H1 (cell line): ENCODE data around the gene WDR7. TPM values are rescaled to one million over a fixed set of nuclear protein-coding genes. Genes with fewer than 3 reads are reported as not detected.

ENCODE experiments used
- SP4 ChIP-seq: IDR thresholded peaks from 2 replicates; pipeline ENCODE4 v1.6.1; 2012; ENCODE audit warnings: low read length, inconsistent platforms
- polyA plus RNA-seq, 7 experiments: library from polyadenylated mRNA; depleted of rRNA in 3 of 7; stranded (reverse) in 5 of 7; unstranded in 2 of 7; fragments of >200 nt in 5 of 7; fragments of 200-250 nt in 2 of 7; gene quantifications; 1 replicate in 5 of 7; 2 replicates in 1 of 7; 4 replicates in 1 of 7; pipeline versions ENCODE4 v1.2.1 to v1.2.3, GENCODE V29; 2011 to 2013; ENCODE audit warnings: missing spikeins in 2 of 7, mixed read lengths in 2 of 7
- total RNA-seq: library from RNA; stranded (reverse); fragmentation: NEBNext Ultra II Directional; extraction: Animal tissue kit (Norgen Biotek cat#: 25700); gene quantifications from 2 replicates; pipeline ENCODE4 v1.2.1, GENCODE V29; 2021
- TF ChIP-seq, protein P1 (sequence below), 3 experiments: IDR thresholded peaks; 1 replicate in 2 of 3; 2 replicates in 1 of 3; pipeline versions ENCODE4 v1.5.1 to v1.6.1; 2011; ENCODE audit warnings: low read length in 3 of 3, mild to moderate bottlenecking in 3 of 3, inconsistent platforms in 2 of 3, low read depth in 1 of 3, moderate library complexity in 1 of 3; ENCODE audit not compliant: insufficient read depth in 1 of 3; ENCODE audit errors: control extremely low read depth in 1 of 3

The WDR7 gene
- total and polyA plus RNA-seq, 2 of the 8 experiments (the other 6 are each of a cell fraction or from before 2014, with no cell fraction given) = 5.5 to 15.2 TPM

DNA sequence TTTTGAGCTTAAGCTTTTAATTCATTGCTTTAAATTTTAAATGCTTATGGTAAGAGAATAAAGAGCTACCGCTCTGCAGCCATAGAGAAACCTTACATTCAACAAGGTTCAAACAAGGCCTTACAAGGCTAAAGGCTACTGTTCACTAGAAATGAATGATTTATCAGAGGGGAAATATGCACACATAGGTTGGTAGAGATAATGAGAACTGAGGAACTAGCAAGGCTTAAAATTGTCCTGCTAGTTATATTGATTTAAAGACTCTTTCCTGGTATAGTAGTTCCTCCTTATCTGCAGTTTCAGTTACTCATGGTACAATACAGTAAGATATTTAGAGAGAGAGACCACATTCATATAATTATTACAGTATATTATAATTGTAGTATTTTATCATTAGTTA lies 193.4 kb downstream of the WDR7 start (continued):
- TF ChIP-seq, protein P1, sequence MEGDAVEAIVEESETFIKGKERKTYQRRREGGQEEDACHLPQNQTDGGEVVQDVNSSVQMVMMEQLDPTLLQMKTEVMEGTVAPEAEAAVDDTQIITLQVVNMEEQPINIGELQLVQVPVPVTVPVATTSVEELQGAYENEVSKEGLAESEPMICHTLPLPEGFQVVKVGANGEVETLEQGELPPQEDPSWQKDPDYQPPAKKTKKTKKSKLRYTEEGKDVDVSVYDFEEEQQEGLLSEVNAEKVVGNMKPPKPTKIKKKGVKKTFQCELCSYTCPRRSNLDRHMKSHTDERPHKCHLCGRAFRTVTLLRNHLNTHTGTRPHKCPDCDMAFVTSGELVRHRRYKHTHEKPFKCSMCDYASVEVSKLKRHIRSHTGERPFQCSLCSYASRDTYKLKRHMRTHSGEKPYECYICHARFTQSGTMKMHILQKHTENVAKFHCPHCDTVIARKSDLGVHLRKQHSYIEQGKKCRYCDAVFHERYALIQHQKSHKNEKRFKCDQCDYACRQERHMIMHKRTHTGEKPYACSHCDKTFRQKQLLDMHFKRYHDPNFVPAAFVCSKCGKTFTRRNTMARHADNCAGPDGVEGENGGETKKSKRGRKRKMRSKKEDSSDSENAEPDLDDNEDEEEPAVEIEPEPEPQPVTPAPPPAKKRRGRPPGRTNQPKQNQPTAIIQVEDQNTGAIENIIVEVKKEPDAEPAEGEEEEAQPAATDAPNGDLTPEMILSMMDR (IDR thresholded peaks at IDR 0.05; ENCODE audit: control extremely low read depth in 1 of 3, insufficient read depth in 1 of 3, low read depth in 1 of 3, low read length in 3 of 3) = no peak
- TF ChIP-seq SP4 = no peak
